Panc1 (cell line): ENCODE data around the gene CEP170.

Source experiments
- CTCF ChIP-seq: fragments of 450-650 bp; IDR thresholded peaks from 2 replicates; pipeline ENCODE4 v1.5.1; 2017; ENCODE audit warnings: mild to moderate bottlenecking
- TCF7L2 ChIP-seq: IDR thresholded peaks from 2 replicates; pipeline ENCODE4 v1.6.1; 2011; ENCODE audit warnings: mild to moderate bottlenecking, low read depth, low read length, inconsistent platforms

- TF ChIP-seq CTCF (no peak), TCF7L2 (no peak)
These were observed 3.6 kb upstream of the CEP170 start for GRCh38 chr1:243258731-243259130.
